GM12891 (cell line): Measurements from ENCODE around the gene UMAD1.

ENCODE experiments used
- POLR2A ChIP-seq: IDR thresholded peaks from 2 replicates; pipeline ENCODE4 v1.6.1; 2011; ENCODE audit warnings: low read depth, low read length, control low read depth
- POLR2AphosphoS5 ChIP-seq: IDR thresholded peaks from 2 replicates; pipeline ENCODE4 v1.6.1; 2011; ENCODE audit warnings: low read depth, low read length, control low read depth
- POU2F2 ChIP-seq: IDR thresholded peaks from 2 replicates; pipeline ENCODE4 v1.6.1; 2011; ENCODE audit warnings: low read depth, mild to moderate bottlenecking, control low read depth, low read length, moderate library complexity
- TAF1 ChIP-seq: IDR thresholded peaks from 2 replicates; pipeline ENCODE4 v1.6.1; 2011; ENCODE audit warnings: low read depth, low read length, control low read depth

- no peak for TF ChIP-seq POLR2A
- TF ChIP-seq TAF1 = no peak
- no peak for TF ChIP-seq POU2F2
- TF ChIP-seq POLR2AphosphoS5 = no peak
These were observed 228.0 kb downstream of the UMAD1 start for GRCh38 chr7:7868572-7868899.
